Lung (tissue), 12 donors: Measurements from ENCODE around the gene INIP. TPM values are rescaled to one million over a fixed set of nuclear protein-coding genes. Genes with fewer than 3 reads are reported as not detected.
A peak's percentile ranks its signal among the peaks of the same experiment; 100 is the strongest.

Source experiments
- ATAC-seq: fragments of 200-7000 bp; cut with Tn5 transposase; one replicate; pipeline ENCODE4 v1.9.1; 2020; ENCODE audit warnings: moderate number of reproducible peaks; ENCODE audit not compliant: insufficient read depth, low FRiP score
- DNase-seq, 3 donors: peaks; one replicate each; pipeline ENCODE4 v3.0.0-alpha.2; 2013 to 2017
- H3K27ac ChIP-seq, 2 donors: one replicate each; pipeline ENCODE4 v1.5.1; 2013; ENCODE audit warnings: mild to moderate bottlenecking in 2 of 2, moderate library complexity in 2 of 2, control low read depth in 1 of 2, inconsistent platforms in 1 of 2, low read depth in 1 of 2, low read length in 1 of 2
- H3K27me3 ChIP-seq, 3 donors: one replicate each; pipeline ENCODE4 v1.5.1; 2013; ENCODE audit warnings: low read length in 2 of 3; ENCODE audit not compliant: control insufficient read depth in 3 of 3, insufficient read depth in 3 of 3
- H3K36me3 ChIP-seq, 4 donors: one replicate each; pipeline ENCODE4 v1.5.1; 2013; ENCODE audit warnings: low read length in 4 of 4, mild to moderate bottlenecking in 1 of 4, moderate library complexity in 1 of 4; ENCODE audit not compliant: control insufficient read depth in 4 of 4, insufficient read depth in 4 of 4
- H3K4me1 ChIP-seq, 5 donors: one replicate each; pipeline ENCODE4 v1.5.1; 2013; ENCODE audit warnings: low read length in 5 of 5, mild to moderate bottlenecking in 2 of 5, moderate library complexity in 1 of 5; ENCODE audit not compliant: control insufficient read depth in 5 of 5, insufficient read depth in 5 of 5
- H3K4me3 ChIP-seq: one replicate; pipeline ENCODE4 v1.5.1; 2013; ENCODE audit warnings: mild to moderate bottlenecking, control low read depth, moderate library complexity
- H3K9ac ChIP-seq, 2 donors: one replicate each; pipeline ENCODE4 v1.5.1; 2013; ENCODE audit warnings: low read length in 2 of 2, control low read depth in 1 of 2; ENCODE audit not compliant: insufficient read depth in 1 of 2
- H3K9me3 ChIP-seq, 4 donors: one replicate each; pipeline ENCODE4 v1.5.1; 2013; ENCODE audit warnings: low read length in 3 of 4, mild to moderate bottlenecking in 1 of 4, moderate library complexity in 1 of 4; ENCODE audit not compliant: control insufficient read depth in 4 of 4, insufficient read depth in 3 of 4
- CTCF ChIP-seq: IDR thresholded peaks from 2 replicates; pipeline ENCODE4 v1.5.1; 2012; ENCODE audit warnings: mild to moderate bottlenecking; ENCODE audit errors: control extremely low read depth, extremely low read depth
- WGBS, 2 donors: extraction: QIAGEN DNeasy Blood & Tissue Kit; methylation state at CpG; one replicate each; pipeline ENCODE4 v1.1.7; 2013; 5-methylcytosine and 5-hydroxymethylcytosine counted together
- polyA plus RNA-seq, 2 donors: library from polyadenylated mRNA; stranded (reverse); fragments of 200-250 nt; gene quantifications; one replicate each; pipeline ENCODE4 v1.2.1, GENCODE V29; 2013
- total RNA-seq, 2 donors: library from RNA; depleted of rRNA in 1 of 2; stranded (reverse); fragments of >200 nt in 1 of 2; gene quantifications; one replicate each; pipeline ENCODE4 v1.2.1, GENCODE V29; 2014 to 2021
- donor health status: control.
- donor health status: control.
- donor health status: Bipolar disorder and iron deficiency.
- donor health status: healthy.
- donor health status: DM: yes; HTN: yes; CAD: no.

The INIP gene
- total and polyA plus RNA-seq, 4 donors: 9.1 to 25.8 (median 16.7) TPM

- H3K9me3 ChIP-seq: no peaks in the 10 kb centered on the region
- ATAC-seq: no peak
- H3K9ac ChIP-seq: no peak overlapping the region
- no peaks in the 10 kb centered on the region for H3K27me3 ChIP-seq
- DNase-seq: peak in 2 of 3 donors; percentile 73 to 76
- peaks cover 2 to 31% (median 15%) of the 10 kb centered on the region in 4 donors for H3K36me3 ChIP-seq
- H3K4me1 ChIP-seq: peaks cover 0 to 7% (median 0%) of the 10 kb centered on the region in 5 donors
- no peak overlapping the region for H3K27ac ChIP-seq
- H3K4me3 ChIP-seq: no peak overlapping the region
- no peak for TF ChIP-seq CTCF
- 79 to 91% methylated on average over 4 of the region's 4 CpGs for WGBS, 2 donors
Measured at GRCh38 chr9:112694706-112695555, 23.0 kb downstream of the INIP start.

GRCh38 chr9:112689161-112689740 lies 28.7 kb downstream of the INIP start:
- H3K4me3 ChIP-seq: no peak overlapping the region
- DNase-seq: no peak
- no peaks in the 10 kb centered on the region for H3K9me3 ChIP-seq
- TF ChIP-seq CTCF: no peak
- no peak overlapping the region for H3K27ac ChIP-seq
- no peaks in the 10 kb centered on the region for H3K27me3 ChIP-seq
- peaks cover 11 to 30% (median 22%) of the 10 kb centered on the region in 4 donors for H3K36me3 ChIP-seq
- peaks cover 0 to 3% (median 0%) of the 10 kb centered on the region in 5 donors for H3K4me1 ChIP-seq
- no peak overlapping the region for H3K9ac ChIP-seq
- ATAC-seq: no peak
- WGBS, 2 donors: 95 to 98% methylated on average over 6 of the region's 6 CpGs

- Histone ChIP-seq H3K4me3 (no peak overlapping the region), H3K4me1 (no peaks in the 10 kb centered on the region), H3K9me3 (peaks cover 0 to 9% (median 4%) of the 10 kb centered on the region in 4 donors), H3K27me3 (no peaks in the 10 kb centered on the region), H3K9ac (no peak overlapping the region), H3K36me3 (peaks cover 1 to 6% (median 5%) of the 10 kb centered on the region in 4 donors), H3K27ac (no peak overlapping the region)
- no peak for TF ChIP-seq CTCF
- ATAC-seq (no peak), DNase-seq (no peak)
- 80 to 88% methylated on average over 6 of the region's 6 CpGs for WGBS, 2 donors
Measured at GRCh38 chr9:112680731-112681402, 37.0 kb downstream of the INIP start.
